Sigmoid colon (tissue), 4 donors: ENCODE measurements around the gene TP73.

Experiments
- CTCF ChIP-seq, 4 experiments: fragments of 450-650 bp in 3 of 4; fragments of 200-600 bp in 1 of 4; IDR thresholded peaks; one replicate each; pipeline ENCODE4 v1.5.1; 2016 to 2019; ENCODE audit warnings: antibody characterized with exemption in 4 of 4, mild to moderate bottlenecking in 3 of 4, moderate library complexity in 2 of 4
- EP300 ChIP-seq, 4 donors: sonication (generic); formaldehyde crosslinking; IDR thresholded peaks; one replicate each; pipeline ENCODE4 v1.6.1; 2017; ENCODE audit warnings: antibody characterized with exemption in 4 of 4
- POLR2A ChIP-seq, 2 donors: fragments of 450-650 bp; IDR thresholded peaks; one replicate each; pipeline ENCODE4 v1.6.1; 2016; ENCODE audit warnings: antibody characterized with exemption in 2 of 2, mild to moderate bottlenecking in 2 of 2, moderate library complexity in 2 of 2
- POLR2AphosphoS5 ChIP-seq, 4 donors: sonication (generic); formaldehyde crosslinking; IDR thresholded peaks; one replicate each; pipeline ENCODE4 v1.6.1; 2017; ENCODE audit warnings: antibody characterized with exemption in 4 of 4

- no peak for TF ChIP-seq CTCF (IDR thresholded peaks at IDR 0.05)
- TF ChIP-seq POLR2AphosphoS5 (IDR thresholded peaks at IDR 0.05): no peak
- no peak for TF ChIP-seq POLR2A (IDR thresholded peaks at IDR 0.05)
- no peak for TF ChIP-seq EP300 (IDR thresholded peaks at IDR 0.05)
Measured at GRCh38 chr1:3612123-3612522, 40.2 kb upstream of the TP73 start.
